Caco-2 (cell line): ENCODE results near the gene PDE10A. TPM values are rescaled to one million over a fixed set of nuclear protein-coding genes. Genes with fewer than 3 reads are reported as not detected.

Experiments used
- BruUV-seq: library from RNA; stranded (reverse); fragments of 400-500 nt; replicated peaks from 2 replicates; lab custom pipeline; 2021; lab: Mats Ljungman, UMichigan
- CTCF ChIA-PET: fragments of 300-600 bp; sonication (Branson Sonifier 250); formaldehyde crosslinking; loops from one replicate; lab custom pipeline; 2022; ENCODE audit warnings: antibody characterized with exemption; lab: Charles Lee
- POLR2A ChIA-PET: fragments of 300-600 bp; sonication (Branson Sonifier 250); formaldehyde crosslinking; loops from one replicate; lab custom pipeline; 2022; ENCODE audit warnings: antibody characterized with exemption; lab: Charles Lee
- DNase-seq, 2 experiments: peaks; one replicate each; pipeline versions ENCODE4 v3.0.0 to v3.0.0-alpha.2; 2020 to 2022
- H3K27me3 ChIP-seq: replicated peaks from 2 replicates; pipeline ENCODE4 v1.6.0; 2011; ENCODE audit warnings: low read length; ENCODE audit not compliant: control insufficient read depth, insufficient read depth
- H3K36me3 ChIP-seq: 2 replicates; pipeline ENCODE4 v1.5.1; 2011; ENCODE audit warnings: low read length; ENCODE audit not compliant: control insufficient read depth, insufficient read depth
- H3K4me1 ChIP-seq: fragments of 250-450 bp; sonication (Bioruptor Pico); 2 replicates; pipeline ENCODE4 v1.5.1; 2020; ENCODE audit warnings: mild to moderate bottlenecking
- H3K4me3 ChIP-seq: 2 replicates; pipeline ENCODE4 v1.5.1; 2011; ENCODE audit warnings: low read depth, mild to moderate bottlenecking, control low read depth, low read length
- H3K9me3 ChIP-seq: fragments of 250-450 bp; sonication (Bioruptor Pico); 2 replicates; pipeline ENCODE4 v1.5.1; 2020; ENCODE audit warnings: mild to moderate bottlenecking, moderate library complexity
- H3K27ac Mint-ChIP-seq: one replicate; pipeline ENCODE4 v1.8.0; 2022; ENCODE audit warnings: mixed read lengths; ENCODE audit not compliant: unreplicated experiment
- H3K27me3 Mint-ChIP-seq: one replicate; pipeline ENCODE4 v1.8.0; 2022; ENCODE audit warnings: mixed read lengths; ENCODE audit not compliant: insufficient read depth, unreplicated experiment
- H3K36me3 Mint-ChIP-seq: one replicate; pipeline ENCODE4 v1.8.0; 2022; ENCODE audit warnings: mild to moderate bottlenecking, mixed read lengths; ENCODE audit not compliant: insufficient read depth, unreplicated experiment
- H3K4me1 Mint-ChIP-seq: one replicate; pipeline ENCODE4 v1.8.0; 2022; ENCODE audit warnings: low read depth, mixed read lengths; ENCODE audit not compliant: unreplicated experiment
- H3K4me3 Mint-ChIP-seq: one replicate; pipeline ENCODE4 v1.8.0; 2022; ENCODE audit warnings: mild to moderate bottlenecking, moderate library complexity, mixed read lengths; ENCODE audit not compliant: unreplicated experiment
- H3K9me3 Mint-ChIP-seq: one replicate; pipeline ENCODE4 v1.8.0; 2022; ENCODE audit warnings: mixed read lengths; ENCODE audit not compliant: unreplicated experiment
- CTCF ChIP-seq, 2 experiments: fragments of 200-600 bp in 1 of 2; IDR thresholded peaks; 1 replicate in 1 of 2; 2 replicates in 1 of 2; pipeline versions ENCODE4 v1.5.1 to v1.8.0; 2011 to 2022; ENCODE audit warnings: antibody characterized with exemption in 1 of 2, control low read depth in 1 of 2, inconsistent platforms in 1 of 2, low read depth in 1 of 2, low read length in 1 of 2, mild to moderate bottlenecking in 1 of 2, moderate library complexity in 1 of 2; ENCODE audit not compliant: insufficient read depth in 1 of 2, severe bottlenecking in 1 of 2, unreplicated experiment in 1 of 2
- intact Hi-C: fragments of 100-400 bp; cut with micrococcal nuclease; formaldehyde crosslinking; loops from one replicate; pipeline ENCODE4 v1.10.0; 2022; ENCODE audit not compliant: unreplicated experiment
- total RNA-seq: library from RNA; stranded (reverse); gene quantifications from 2 replicates; pipeline ENCODE4 v1.2.3, GENCODE V29; 2022

Gene PDE10A
- total RNA-seq, 1 experiment from 2014 or later, result 3.4 TPM

- CTCF ChIA-PET, result interaction anchor here (0.7 kb wide), 1 partner anchor 796 kb away, joined by 6 read pairs; no protein-coding TSS in a partner anchor
- Histone ChIP-seq H3K27me3 (no peaks in the 10 kb centered on the region), H3K4me3 (no peak overlapping the region), H3K36me3 (no peaks in the 10 kb centered on the region), H3K9me3 (no peaks in the 10 kb centered on the region), H3K4me1 (no peaks in the 10 kb centered on the region)
- H3K4me1 Mint-ChIP-seq, result no peaks in the 10 kb centered on the region
- no peaks in the 10 kb centered on the region for H3K36me3 Mint-ChIP-seq
- POLR2A ChIA-PET, result no interaction called here
- H3K27ac Mint-ChIP-seq, result no peak overlapping the region
- no peak for DNase-seq
- TF ChIP-seq CTCF (IDR thresholded peaks at IDR 0.05; ENCODE audit: insufficient read depth in 1 of 2, low read depth in 1 of 2, low read length in 1 of 2, severe bottlenecking in 1 of 2, unreplicated experiment in 1 of 2), result no peak
- H3K4me3 Mint-ChIP-seq, result no peak overlapping the region
- H3K27me3 Mint-ChIP-seq, result no peaks in the 10 kb centered on the region
- no TSS peak for BruUV-seq
- no peaks in the 10 kb centered on the region for H3K9me3 Mint-ChIP-seq
- intact Hi-C loops, result no loop called here
These were observed 56.9 kb downstream of the PDE10A start for GRCh38 chr6:165605901-165606739.

GRCh38 chr6:165605182-165605875, 57.7 kb downstream of the PDE10A start:
- Mint-ChIP-seq H3K4me1 (peaks cover 7% of the 10 kb centered on the region), H3K4me3 (no peak overlapping the region), H3K36me3 (no peaks in the 10 kb centered on the region), H3K9me3 (no peaks in the 10 kb centered on the region), H3K27me3 (no peaks in the 10 kb centered on the region), H3K27ac (no peak overlapping the region)
- no peak for DNase-seq
- no peaks in the 10 kb centered on the region for H3K4me1 ChIP-seq
- intact Hi-C loops, result no loop called here
- BruUV-seq, result no TSS peak
- CTCF ChIA-PET, result interaction anchor here (0.7 kb wide), 1 partner anchor 797 kb away, joined by 6 read pairs; no protein-coding TSS in a partner anchor
- no peaks in the 10 kb centered on the region for H3K9me3 ChIP-seq
- H3K27me3 ChIP-seq, result no peaks in the 10 kb centered on the region
- POLR2A ChIA-PET, result no interaction called here
- H3K36me3 ChIP-seq, result no peaks in the 10 kb centered on the region
- no peak overlapping the region for H3K4me3 ChIP-seq
- no peak for TF ChIP-seq CTCF (IDR thresholded peaks at IDR 0.05; ENCODE audit: insufficient read depth in 1 of 2, low read depth in 1 of 2, low read length in 1 of 2, severe bottlenecking in 1 of 2, unreplicated experiment in 1 of 2)

GRCh38 chr6:165602291-165602690, 60.8 kb downstream of the PDE10A start:
- H3K27me3 Mint-ChIP-seq, result no peaks in the 10 kb centered on the region
- TF ChIP-seq CTCF (IDR thresholded peaks at IDR 0.05; ENCODE audit: insufficient read depth in 1 of 2, low read depth in 1 of 2, low read length in 1 of 2, severe bottlenecking in 1 of 2, unreplicated experiment in 1 of 2), result no peak
- Histone ChIP-seq H3K9me3 (no peaks in the 10 kb centered on the region), H3K4me3 (no peak overlapping the region), H3K36me3 (no peaks in the 10 kb centered on the region), H3K27me3 (no peaks in the 10 kb centered on the region), H3K4me1 (no peaks in the 10 kb centered on the region)
- no peaks in the 10 kb centered on the region for H3K36me3 Mint-ChIP-seq
- peaks cover 7% of the 10 kb centered on the region for H3K4me1 Mint-ChIP-seq
- H3K9me3 Mint-ChIP-seq, result peaks cover under 1% of the 10 kb centered on the region
- ChIA-PET CTCF (no interaction called here), POLR2A (no interaction called here)
- no TSS peak for BruUV-seq
- H3K27ac Mint-ChIP-seq, result no peak overlapping the region
- intact Hi-C loops, result no loop called here
- no peak overlapping the region for H3K4me3 Mint-ChIP-seq
- DNase-seq, result no peak
